Measurements from ENCODE around the gene C19orf25.

DNA sequence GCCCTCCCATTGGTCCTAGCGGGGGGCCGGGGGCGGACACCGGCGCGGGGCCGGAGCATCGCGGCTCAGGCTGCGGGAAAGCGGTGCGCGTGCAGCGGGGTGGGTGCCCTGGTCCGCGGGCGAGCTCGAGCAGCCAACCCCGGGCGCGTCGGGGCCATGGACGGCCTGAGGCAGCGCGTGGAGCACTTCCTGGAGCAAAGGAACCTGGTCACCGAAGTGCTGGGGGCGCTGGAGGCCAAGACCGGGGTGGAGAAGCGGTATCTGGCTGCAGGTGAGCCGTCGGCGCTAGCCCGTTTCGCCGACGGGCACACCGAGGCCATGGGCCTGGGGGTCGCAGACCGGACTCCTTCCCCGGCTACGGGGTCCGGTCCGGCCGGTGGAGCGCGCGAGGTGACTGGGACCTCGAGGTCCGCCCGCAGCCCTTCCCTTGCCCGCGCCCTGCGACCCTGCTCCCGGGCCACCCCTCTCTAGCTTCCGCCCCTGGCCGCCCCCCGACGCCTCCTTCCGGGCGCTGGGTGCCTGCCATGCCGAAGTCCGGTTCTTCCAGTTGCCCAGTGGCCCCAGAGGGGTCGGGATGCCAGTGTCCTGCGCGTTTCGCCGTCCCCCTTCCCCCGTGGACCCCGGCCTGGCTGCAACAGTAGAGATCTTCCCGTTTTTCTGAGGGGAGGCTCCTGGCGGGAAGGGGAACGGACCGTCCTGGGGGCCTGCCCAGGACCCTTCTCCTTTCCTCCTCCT, 12.3 kb upstream of the C19orf25 start, which contains the start of gene REEP6:
- no peak for TF ChIP-seq EZH2 (IDR thresholded peaks at IDR 0.05; ENCODE audit: borderline replicate concordance, low read depth, low read length, poor library complexity, severe bottlenecking)
- TF ChIP-seq, protein P1, sequence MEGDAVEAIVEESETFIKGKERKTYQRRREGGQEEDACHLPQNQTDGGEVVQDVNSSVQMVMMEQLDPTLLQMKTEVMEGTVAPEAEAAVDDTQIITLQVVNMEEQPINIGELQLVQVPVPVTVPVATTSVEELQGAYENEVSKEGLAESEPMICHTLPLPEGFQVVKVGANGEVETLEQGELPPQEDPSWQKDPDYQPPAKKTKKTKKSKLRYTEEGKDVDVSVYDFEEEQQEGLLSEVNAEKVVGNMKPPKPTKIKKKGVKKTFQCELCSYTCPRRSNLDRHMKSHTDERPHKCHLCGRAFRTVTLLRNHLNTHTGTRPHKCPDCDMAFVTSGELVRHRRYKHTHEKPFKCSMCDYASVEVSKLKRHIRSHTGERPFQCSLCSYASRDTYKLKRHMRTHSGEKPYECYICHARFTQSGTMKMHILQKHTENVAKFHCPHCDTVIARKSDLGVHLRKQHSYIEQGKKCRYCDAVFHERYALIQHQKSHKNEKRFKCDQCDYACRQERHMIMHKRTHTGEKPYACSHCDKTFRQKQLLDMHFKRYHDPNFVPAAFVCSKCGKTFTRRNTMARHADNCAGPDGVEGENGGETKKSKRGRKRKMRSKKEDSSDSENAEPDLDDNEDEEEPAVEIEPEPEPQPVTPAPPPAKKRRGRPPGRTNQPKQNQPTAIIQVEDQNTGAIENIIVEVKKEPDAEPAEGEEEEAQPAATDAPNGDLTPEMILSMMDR (conservative IDR thresholded peaks at IDR 0.05; ENCODE audit: low read depth, low read length), result no peak
